Gastroesophageal sphincter (tissue), 3 donors: Measurements from ENCODE around the gene QPCT.

Source experiments
- POLR2AphosphoS5 ChIP-seq: sonication (generic); formaldehyde crosslinking; IDR thresholded peaks from one replicate; pipeline ENCODE4 v1.6.1; 2017; ENCODE audit warnings: antibody characterized with exemption
- TF ChIP-seq, protein P1 (sequence below), 4 experiments: fragments of 200-600 bp in 2 of 4; fragments of 450-650 bp in 2 of 4; sonication (generic) in 1 of 4; IDR thresholded peaks; one replicate each; pipeline ENCODE4 v1.5.1; 2017 to 2019; ENCODE audit warnings: antibody characterized with exemption in 4 of 4, mild to moderate bottlenecking in 2 of 4, moderate library complexity in 2 of 4

DNA sequence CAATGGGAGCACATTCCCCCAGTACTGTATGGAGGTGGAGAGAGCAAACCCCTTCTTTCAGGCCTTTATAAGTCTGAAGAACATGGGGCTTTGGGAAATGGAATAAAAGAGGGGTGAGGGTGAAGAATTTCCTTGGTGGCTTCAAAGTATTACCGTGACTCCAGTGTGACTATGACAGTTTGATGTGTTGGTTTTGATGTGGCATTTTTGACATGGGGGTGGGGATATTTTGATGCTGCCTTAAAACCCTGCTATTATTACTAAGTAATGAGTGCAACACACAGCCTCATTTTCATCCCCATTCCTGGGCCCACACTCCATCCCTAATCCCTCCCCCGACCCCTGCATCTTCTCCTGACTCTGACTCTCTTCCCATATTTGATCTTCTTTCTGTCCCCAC, 23.6 kb downstream of the QPCT start:
- no peak for TF ChIP-seq POLR2AphosphoS5
- TF ChIP-seq, protein P1, sequence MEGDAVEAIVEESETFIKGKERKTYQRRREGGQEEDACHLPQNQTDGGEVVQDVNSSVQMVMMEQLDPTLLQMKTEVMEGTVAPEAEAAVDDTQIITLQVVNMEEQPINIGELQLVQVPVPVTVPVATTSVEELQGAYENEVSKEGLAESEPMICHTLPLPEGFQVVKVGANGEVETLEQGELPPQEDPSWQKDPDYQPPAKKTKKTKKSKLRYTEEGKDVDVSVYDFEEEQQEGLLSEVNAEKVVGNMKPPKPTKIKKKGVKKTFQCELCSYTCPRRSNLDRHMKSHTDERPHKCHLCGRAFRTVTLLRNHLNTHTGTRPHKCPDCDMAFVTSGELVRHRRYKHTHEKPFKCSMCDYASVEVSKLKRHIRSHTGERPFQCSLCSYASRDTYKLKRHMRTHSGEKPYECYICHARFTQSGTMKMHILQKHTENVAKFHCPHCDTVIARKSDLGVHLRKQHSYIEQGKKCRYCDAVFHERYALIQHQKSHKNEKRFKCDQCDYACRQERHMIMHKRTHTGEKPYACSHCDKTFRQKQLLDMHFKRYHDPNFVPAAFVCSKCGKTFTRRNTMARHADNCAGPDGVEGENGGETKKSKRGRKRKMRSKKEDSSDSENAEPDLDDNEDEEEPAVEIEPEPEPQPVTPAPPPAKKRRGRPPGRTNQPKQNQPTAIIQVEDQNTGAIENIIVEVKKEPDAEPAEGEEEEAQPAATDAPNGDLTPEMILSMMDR (IDR thresholded peaks at IDR 0.05) = no peak
